ENCODE results near the gene PRODH. TPM values are rescaled to one million over a fixed set of nuclear protein-coding genes. Genes with fewer than 3 reads are reported as not detected.

PRODH gene
- total and polyA plus RNA-seq, 2 donors (not counting 3 experiments of a cell fraction or from before 2014, with no cell fraction given) = not detected

- Histone ChIP-seq H4K20me1 (replicated peaks; ENCODE audit: control insufficient read depth, extremely low read depth, insufficient read depth, low read length) (no peaks in the 10 kb centered on the region), H3K4me3 (replicated peaks in 1 of 3; ENCODE audit: insufficient read depth in 1 of 3, low read depth in 1 of 3, low read length in 3 of 3) (no peak overlapping the region), H3K27ac (ENCODE audit: insufficient read depth, low read depth, low read length) (no peak overlapping the region), H3K27me3 (ENCODE audit: control insufficient read depth in 2 of 2, insufficient read depth in 2 of 2, low read length in 2 of 2) (no peaks in the 10 kb centered on the region), H3K79me2 (ENCODE audit: control insufficient read depth, insufficient read depth, low read length) (no peaks in the 10 kb centered on the region), H3K9me3 (replicated peaks; ENCODE audit: control insufficient read depth, insufficient read depth, low read length) (no peaks in the 10 kb centered on the region), H3K36me3 (ENCODE audit: control insufficient read depth in 2 of 2, extremely low read depth in 1 of 2, insufficient read depth in 2 of 2, low read length in 2 of 2) (no peaks in the 10 kb centered on the region), H3K9ac (replicated peaks; ENCODE audit: extremely low read depth, insufficient read depth, low read length) (no peak overlapping the region), H3K4me1 (ENCODE audit: control insufficient read depth, extremely low read depth, insufficient read depth, low read length) (no peaks in the 10 kb centered on the region), H3K9me1 (replicated peaks; ENCODE audit: control insufficient read depth, extremely low read depth, insufficient read depth, low read length) (no peaks in the 10 kb centered on the region), H3K4me2 (ENCODE audit: insufficient read depth, low read length) (no peak overlapping the region), H2AFZ (ENCODE audit: low read depth, low read length) (no peak overlapping the region)
- ChIA-PET POLR2A (no interaction called here), CTCF (no interaction called here)
- FAIRE-seq (no peak), DNase-seq (ENCODE audit: low read depth, low spot score) (no peak)
- BruUV-seq (replicated peaks) = no TSS peak
- intact Hi-C loops (cut with micrococcal nuclease) (no loop called here), dilution Hi-C loops (cut with MboI; ENCODE audit: extremely low pct_ligation_motif_present, low sequenced_read_pairs) (no loop called here)
- TF ChIP-seq GATA2 (IDR thresholded peaks at IDR 0.05; ENCODE audit: insufficient read depth, insufficient read length, low read depth, low read length) (no peak), CTCF (IDR thresholded peaks at IDR 0.05; ENCODE audit: extremely low read depth in 1 of 2, insufficient read depth in 1 of 2, low read depth in 1 of 2, low read length in 2 of 2) (no peak), POLR2AphosphoS5 (IDR thresholded peaks at IDR 0.05; ENCODE audit: insufficient read depth, low read depth, low read length) (no peak), EZH2 (IDR thresholded peaks at IDR 0.05; ENCODE audit: borderline replicate concordance, low read depth, low read length, severe bottlenecking) (no peak), MAX (IDR thresholded peaks at IDR 0.05; ENCODE audit: insufficient read depth, insufficient read length) (no peak), POLR2A (IDR thresholded peaks at IDR 0.05; ENCODE audit: low read depth, low read length) (no peak), FOS (IDR thresholded peaks at IDR 0.05; ENCODE audit: borderline replicate concordance, insufficient read depth, low read length) (no peak), MYC (IDR thresholded peaks at IDR 0.05; ENCODE audit: low read depth, low read length) (no peak), JUN (IDR thresholded peaks at IDR 0.05; ENCODE audit: borderline replicate concordance, insufficient read depth, insufficient read length, low read depth) (no peak)
Measured at GRCh38 chr22:18931905-18932652, 4.0 kb downstream of the PRODH start.

All from endothelial cell of umbilical vein (primary cell).